ENCODE results near the gene ELSPBP1.

DNA sequence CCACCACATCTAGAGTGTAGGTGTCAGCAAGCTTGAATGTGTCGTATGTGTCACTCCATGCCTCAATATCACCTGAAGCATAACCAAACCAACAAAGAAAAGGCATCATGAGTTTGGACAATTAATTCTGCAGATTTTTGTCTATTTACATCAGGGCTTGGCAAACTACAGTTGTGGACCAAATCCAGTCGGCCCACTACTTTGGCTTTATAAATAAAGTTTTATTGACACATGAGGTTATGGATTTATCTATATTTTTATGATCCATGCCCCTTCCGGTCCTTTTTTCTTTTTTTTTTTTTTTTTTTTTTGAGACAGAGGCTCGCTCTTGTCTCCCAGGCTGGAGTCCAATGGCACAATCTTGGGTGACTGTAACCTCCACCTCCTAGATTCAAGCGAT lies 58.6 kb downstream of the ELSPBP1 start:
- TF ChIP-seq GATA3 (IDR thresholded peaks at IDR 0.05; ENCODE audit: low read depth, low read length) (no peak), GATA2 (IDR thresholded peaks at IDR 0.05; ENCODE audit: low read depth, low read length) (no peak)
